ENCODE measurements around the gene MAT2A. TPM values are rescaled to one million over a fixed set of nuclear protein-coding genes. Genes with fewer than 3 reads are reported as not detected.

Gene MAT2A
- total and polyA plus RNA-seq, 9 of the 15 experiments (the other 6 are each of a cell fraction or from before 2014, with no cell fraction given): 130 to 1,027 (median 240) TPM

DNA sequence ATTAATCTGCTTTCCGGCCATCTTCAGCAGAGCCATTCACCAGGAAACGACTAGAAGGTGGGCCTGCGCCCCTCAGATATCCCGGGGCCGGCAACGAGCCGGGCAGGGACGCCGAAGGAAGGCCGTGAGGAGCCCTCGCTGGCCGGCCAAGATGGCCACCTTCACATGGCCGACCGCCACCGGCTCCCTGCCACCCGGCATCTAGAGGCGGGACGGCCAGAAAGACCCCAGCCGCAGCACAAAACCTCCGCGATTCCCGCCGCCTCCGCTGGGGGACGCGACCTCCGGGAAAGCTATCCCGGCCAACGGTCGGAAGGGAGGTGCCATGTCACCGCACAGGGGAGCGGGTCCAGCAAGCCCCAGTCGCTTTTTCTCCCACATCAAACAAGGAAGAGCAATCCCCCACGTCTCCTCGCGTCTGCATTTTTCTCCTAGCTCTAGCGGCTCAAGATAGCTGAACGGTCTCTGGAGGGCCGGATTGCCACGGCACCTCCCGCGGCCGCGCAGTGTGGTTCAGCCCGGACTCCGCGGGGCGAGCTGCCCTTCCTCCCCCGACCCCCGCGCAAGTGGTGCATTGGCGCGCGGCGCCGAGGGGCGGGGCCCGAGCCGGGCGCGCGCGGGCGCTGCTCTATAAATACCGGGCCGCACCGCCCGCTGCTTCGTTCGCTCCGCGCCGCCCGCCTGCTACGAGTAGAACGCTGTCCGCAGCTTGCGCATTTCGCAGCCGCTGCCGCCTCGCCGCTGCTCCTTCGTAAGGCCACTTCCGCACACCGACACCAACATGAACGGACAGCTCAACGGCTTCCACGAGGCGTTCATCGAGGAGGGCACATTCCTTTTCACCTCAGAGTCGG lies at the start of gene MAT2A (continued):
- TF ChIP-seq, protein P1, sequence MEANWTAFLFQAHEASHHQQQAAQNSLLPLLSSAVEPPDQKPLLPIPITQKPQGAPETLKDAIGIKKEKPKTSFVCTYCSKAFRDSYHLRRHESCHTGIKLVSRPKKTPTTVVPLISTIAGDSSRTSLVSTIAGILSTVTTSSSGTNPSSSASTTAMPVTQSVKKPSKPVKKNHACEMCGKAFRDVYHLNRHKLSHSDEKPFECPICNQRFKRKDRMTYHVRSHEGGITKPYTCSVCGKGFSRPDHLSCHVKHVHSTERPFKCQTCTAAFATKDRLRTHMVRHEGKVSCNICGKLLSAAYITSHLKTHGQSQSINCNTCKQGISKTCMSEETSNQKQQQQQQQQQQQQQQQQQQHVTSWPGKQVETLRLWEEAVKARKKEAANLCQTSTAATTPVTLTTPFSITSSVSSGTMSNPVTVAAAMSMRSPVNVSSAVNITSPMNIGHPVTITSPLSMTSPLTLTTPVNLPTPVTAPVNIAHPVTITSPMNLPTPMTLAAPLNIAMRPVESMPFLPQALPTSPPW (CRISPR knock-in tag; IDR thresholded peaks at IDR 0.05): no peak; the same call in 1 of the 2 replicates
- TF ChIP-seq, protein P2, sequence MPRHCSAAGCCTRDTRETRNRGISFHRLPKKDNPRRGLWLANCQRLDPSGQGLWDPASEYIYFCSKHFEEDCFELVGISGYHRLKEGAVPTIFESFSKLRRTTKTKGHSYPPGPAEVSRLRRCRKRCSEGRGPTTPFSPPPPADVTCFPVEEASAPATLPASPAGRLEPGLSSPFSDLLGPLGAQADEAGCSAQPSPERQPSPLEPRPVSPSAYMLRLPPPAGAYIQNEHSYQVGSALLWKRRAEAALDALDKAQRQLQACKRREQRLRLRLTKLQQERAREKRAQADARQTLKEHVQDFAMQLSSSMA (CRISPR knock-in tag; IDR thresholded peaks at IDR 0.05): no peak
- TF ChIP-seq, protein P3, sequence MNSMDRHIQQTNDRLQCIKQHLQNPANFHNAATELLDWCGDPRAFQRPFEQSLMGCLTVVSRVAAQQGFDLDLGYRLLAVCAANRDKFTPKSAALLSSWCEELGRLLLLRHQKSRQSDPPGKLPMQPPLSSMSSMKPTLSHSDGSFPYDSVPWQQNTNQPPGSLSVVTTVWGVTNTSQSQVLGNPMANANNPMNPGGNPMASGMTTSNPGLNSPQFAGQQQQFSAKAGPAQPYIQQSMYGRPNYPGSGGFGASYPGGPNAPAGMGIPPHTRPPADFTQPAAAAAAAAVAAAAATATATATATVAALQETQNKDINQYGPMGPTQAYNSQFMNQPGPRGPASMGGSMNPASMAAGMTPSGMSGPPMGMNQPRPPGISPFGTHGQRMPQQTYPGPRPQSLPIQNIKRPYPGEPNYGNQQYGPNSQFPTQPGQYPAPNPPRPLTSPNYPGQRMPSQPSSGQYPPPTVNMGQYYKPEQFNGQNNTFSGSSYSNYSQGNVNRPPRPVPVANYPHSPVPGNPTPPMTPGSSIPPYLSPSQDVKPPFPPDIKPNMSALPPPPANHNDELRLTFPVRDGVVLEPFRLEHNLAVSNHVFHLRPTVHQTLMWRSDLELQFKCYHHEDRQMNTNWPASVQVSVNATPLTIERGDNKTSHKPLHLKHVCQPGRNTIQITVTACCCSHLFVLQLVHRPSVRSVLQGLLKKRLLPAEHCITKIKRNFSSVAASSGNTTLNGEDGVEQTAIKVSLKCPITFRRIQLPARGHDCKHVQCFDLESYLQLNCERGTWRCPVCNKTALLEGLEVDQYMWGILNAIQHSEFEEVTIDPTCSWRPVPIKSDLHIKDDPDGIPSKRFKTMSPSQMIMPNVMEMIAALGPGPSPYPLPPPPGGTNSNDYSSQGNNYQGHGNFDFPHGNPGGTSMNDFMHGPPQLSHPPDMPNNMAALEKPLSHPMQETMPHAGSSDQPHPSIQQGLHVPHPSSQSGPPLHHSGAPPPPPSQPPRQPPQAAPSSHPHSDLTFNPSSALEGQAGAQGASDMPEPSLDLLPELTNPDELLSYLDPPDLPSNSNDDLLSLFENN (IDR thresholded peaks at IDR 0.05; ENCODE audit: low read depth in 2 of 2, low read length in 2 of 2): peak in 1 of 2 experiments; percentile 91; a peak in 2 of 4 replicates
- peak; percentile 91 for TF ChIP-seq CC2D1A (IDR thresholded peaks at IDR 0.05)
- TF ChIP-seq MTA2 (IDR thresholded peaks at IDR 0.05; ENCODE audit: low read depth): no peak
- TF ChIP-seq, protein P4, sequence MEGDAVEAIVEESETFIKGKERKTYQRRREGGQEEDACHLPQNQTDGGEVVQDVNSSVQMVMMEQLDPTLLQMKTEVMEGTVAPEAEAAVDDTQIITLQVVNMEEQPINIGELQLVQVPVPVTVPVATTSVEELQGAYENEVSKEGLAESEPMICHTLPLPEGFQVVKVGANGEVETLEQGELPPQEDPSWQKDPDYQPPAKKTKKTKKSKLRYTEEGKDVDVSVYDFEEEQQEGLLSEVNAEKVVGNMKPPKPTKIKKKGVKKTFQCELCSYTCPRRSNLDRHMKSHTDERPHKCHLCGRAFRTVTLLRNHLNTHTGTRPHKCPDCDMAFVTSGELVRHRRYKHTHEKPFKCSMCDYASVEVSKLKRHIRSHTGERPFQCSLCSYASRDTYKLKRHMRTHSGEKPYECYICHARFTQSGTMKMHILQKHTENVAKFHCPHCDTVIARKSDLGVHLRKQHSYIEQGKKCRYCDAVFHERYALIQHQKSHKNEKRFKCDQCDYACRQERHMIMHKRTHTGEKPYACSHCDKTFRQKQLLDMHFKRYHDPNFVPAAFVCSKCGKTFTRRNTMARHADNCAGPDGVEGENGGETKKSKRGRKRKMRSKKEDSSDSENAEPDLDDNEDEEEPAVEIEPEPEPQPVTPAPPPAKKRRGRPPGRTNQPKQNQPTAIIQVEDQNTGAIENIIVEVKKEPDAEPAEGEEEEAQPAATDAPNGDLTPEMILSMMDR (IDR thresholded peaks at IDR 0.05 in 2 of 3, conservative IDR thresholded peaks at IDR 0.05 in 1 of 3; ENCODE audit: insufficient read depth in 2 of 3, low read depth in 1 of 3, low read length in 3 of 3): peak; percentile 78 to 86 (median 82)
- peak; percentile 98 for TF ChIP-seq CTBP1 (IDR thresholded peaks at IDR 0.05; ENCODE audit: borderline replicate concordance)
- no peak; the same call in 1 of the 2 replicates for TF ChIP-seq DMBX1 (CRISPR knock-in tag; IDR thresholded peaks at IDR 0.05; ENCODE audit: borderline replicate concordance)
- no peak for TF ChIP-seq COPS2 (conservative IDR thresholded peaks at IDR 0.05)
- TF ChIP-seq ZNF57 (CRISPR knock-in tag; IDR thresholded peaks at IDR 0.05): no peak
- TF ChIP-seq, protein P5, sequence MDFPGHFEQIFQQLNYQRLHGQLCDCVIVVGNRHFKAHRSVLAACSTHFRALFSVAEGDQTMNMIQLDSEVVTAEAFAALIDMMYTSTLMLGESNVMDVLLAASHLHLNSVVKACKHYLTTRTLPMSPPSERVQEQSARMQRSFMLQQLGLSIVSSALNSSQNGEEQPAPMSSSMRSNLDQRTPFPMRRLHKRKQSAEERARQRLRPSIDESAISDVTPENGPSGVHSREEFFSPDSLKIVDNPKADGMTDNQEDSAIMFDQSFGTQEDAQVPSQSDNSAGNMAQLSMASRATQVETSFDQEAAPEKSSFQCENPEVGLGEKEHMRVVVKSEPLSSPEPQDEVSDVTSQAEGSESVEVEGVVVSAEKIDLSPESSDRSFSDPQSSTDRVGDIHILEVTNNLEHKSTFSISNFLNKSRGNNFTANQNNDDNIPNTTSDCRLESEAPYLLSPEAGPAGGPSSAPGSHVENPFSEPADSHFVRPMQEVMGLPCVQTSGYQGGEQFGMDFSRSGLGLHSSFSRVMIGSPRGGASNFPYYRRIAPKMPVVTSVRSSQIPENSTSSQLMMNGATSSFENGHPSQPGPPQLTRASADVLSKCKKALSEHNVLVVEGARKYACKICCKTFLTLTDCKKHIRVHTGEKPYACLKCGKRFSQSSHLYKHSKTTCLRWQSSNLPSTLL (IDR thresholded peaks at IDR 0.05): no peak
- TF ChIP-seq ZNF584 (CRISPR knock-in tag; IDR thresholded peaks at IDR 0.05; ENCODE audit: low read depth): peak; percentile 77
- peak; percentile 54 for TF ChIP-seq HCFC1 (IDR thresholded peaks at IDR 0.05; ENCODE audit: low read depth, low read length)
- no peak for TF ChIP-seq ZNF354B (CRISPR knock-in tag; IDR thresholded peaks at IDR 0.05)
- TF ChIP-seq SRSF7 (optimal IDR thresholded peaks at IDR 0.05; ENCODE audit: low read depth, low read length): peak; percentile 72
- TF ChIP-seq SP1 (CRISPR knock-in tag; IDR thresholded peaks at IDR 0.05): peak; percentile 80

All from K562 (cell line).